K562 (cell line): ENCODE measurements around the gene GLYATL1B. TPM values are rescaled to one million over a fixed set of nuclear protein-coding genes. Genes with fewer than 3 reads are reported as not detected.

ENCODE experiments used
- ATAC-seq: fragments of 200-7000 bp; cut with Tn5 transposase; 3 replicates; pipeline ENCODE4 v1.9.1; 2020; ENCODE audit warnings: moderate library complexity
- BruUV-seq: library from RNA; stranded (reverse); fragments of 400-500 nt; replicated peaks from 2 replicates; lab custom pipeline; 2021; lab: Mats Ljungman, UMichigan
- CTCF ChIA-PET: fragments of 300-600 bp; formaldehyde crosslinking; extraction: SDS; loops from one replicate; lab custom pipeline; 2021; ENCODE audit warnings: low intra/inter-chr PET ratio; lab: Yijun Ruan, JAX
- POLR2A ChIA-PET: fragments of 300-600, 350-650 bp; sonication (Branson Sonifier 250); formaldehyde crosslinking; extraction: SDS; loops from one replicate; lab custom pipeline; 2021; ENCODE audit warnings: antibody characterized with exemption, inconsistent platforms; lab: Yijun Ruan, JAX
- DNase-seq, 4 experiments: peaks; one replicate each; pipeline versions ENCODE4 v3.0.0 to v3.0.0-alpha.2; 2011 to 2018; ENCODE audit warnings: low spot score in 3 of 4, mixed read lengths in 3 of 4; ENCODE audit errors: extremely low read depth in 1 of 4
- FAIRE-seq: peaks from 2 replicates; lab custom pipeline; 2011; peaks lifted over from hg19 to GRCh38; lab: Jason Lieb, UNC
- H2AFZ ChIP-seq: 2 replicates; pipeline ENCODE4 v1.6.0; 2011; ENCODE audit warnings: low read depth, low read length, control low read depth, inconsistent platforms
- H3K27ac ChIP-seq: fragments of 200-600 bp; 3 replicates; pipeline ENCODE4 v1.8.0; 2011; ENCODE audit warnings: low read depth, mild to moderate bottlenecking, control low read depth, inconsistent platforms, low read length, moderate library complexity, mixed read lengths; ENCODE audit errors: extremely low read depth
- H3K27me3 ChIP-seq, 2 experiments: fragments of 300-600 bp in 1 of 2; 2 replicates in 1 of 2; 3 replicates in 1 of 2; pipeline versions ENCODE4 v1.6.0 to v1.8.0; 2011; ENCODE audit warnings: inconsistent platforms in 2 of 2, low read length in 2 of 2, mild to moderate bottlenecking in 1 of 2, mixed read lengths in 1 of 2, moderate library complexity in 1 of 2; ENCODE audit not compliant: control insufficient read depth in 2 of 2, insufficient read depth in 2 of 2
- H3K36me3 ChIP-seq: fragments of 300-600 bp; 3 replicates; pipeline ENCODE4 v1.8.0; 2011; ENCODE audit warnings: mild to moderate bottlenecking, low read length, inconsistent platforms; ENCODE audit not compliant: control insufficient read depth, insufficient read depth
- H3K4me1 ChIP-seq, 2 experiments: fragments of 200-600 bp in 1 of 2; replicated peaks in 1 of 2; 2 replicates in 1 of 2; 3 replicates in 1 of 2; pipeline versions ENCODE4 v1.5.1 to v1.8.0; 2011; ENCODE audit warnings: inconsistent platforms in 2 of 2, low read length in 2 of 2, mild to moderate bottlenecking in 1 of 2, mixed read lengths in 1 of 2, moderate library complexity in 1 of 2; ENCODE audit not compliant: control insufficient read depth in 2 of 2, insufficient read depth in 2 of 2
- H3K4me2 ChIP-seq: 2 replicates; pipeline ENCODE4 v1.6.1; 2011; ENCODE audit warnings: low read length, control low read depth, inconsistent platforms, mixed read lengths; ENCODE audit not compliant: insufficient read depth
- H3K4me3 ChIP-seq: fragments of 200-600 bp; sonication (generic), shearing (Covaris generic); 2 replicates; pipeline ENCODE4 v1.5.1; 2016; ENCODE audit warnings: control low read depth, inconsistent platforms
- H3K79me2 ChIP-seq: fragments of 200-600 bp; 3 replicates; pipeline ENCODE4 v1.8.0; 2011; ENCODE audit warnings: low read length, inconsistent platforms; ENCODE audit not compliant: control insufficient read depth, insufficient read depth
- H3K9ac ChIP-seq, 2 experiments: 2 replicates each; pipeline versions ENCODE4 v1.6.0 to v1.6.1; 2011; ENCODE audit warnings: low read depth in 2 of 2, low read length in 2 of 2, control low read depth in 1 of 2, inconsistent platforms in 1 of 2, mild to moderate bottlenecking in 1 of 2, mixed read lengths in 1 of 2; ENCODE audit not compliant: insufficient read depth in 1 of 2
- H3K9me1 ChIP-seq: one replicate; pipeline ENCODE4 v1.6.0; 2011; ENCODE audit warnings: inconsistent platforms, mild to moderate bottlenecking, low read length, moderate library complexity; ENCODE audit not compliant: control insufficient read depth, insufficient read depth
- H3K9me3 ChIP-seq: replicated peaks from 2 replicates; pipeline ENCODE4 v1.5.1; 2011; ENCODE audit warnings: low read depth, low read length, inconsistent platforms; ENCODE audit not compliant: control insufficient read depth, insufficient read depth
- H4K20me1 ChIP-seq: replicated peaks from 2 replicates; pipeline ENCODE4 v1.6.1; 2011; ENCODE audit warnings: low read length, inconsistent platforms, mixed read lengths; ENCODE audit not compliant: control insufficient read depth, insufficient read depth
- CHD2 ChIP-seq: IDR thresholded peaks from 2 replicates; pipeline ENCODE4 v1.6.1; 2011; ENCODE audit warnings: low read depth, low read length
- KAT2B ChIP-seq: IDR thresholded peaks from one replicate; pipeline ENCODE4 v1.6.1; 2012; ENCODE audit warnings: low read depth, mild to moderate bottlenecking, control low read depth, inconsistent platforms, low read length, moderate library complexity
- KDM5B ChIP-seq: fragments of 200-600 bp; sonication (generic); IDR thresholded peaks from 2 replicates; pipeline ENCODE4 v1.6.1; 2012; ENCODE audit warnings: low read depth, mild to moderate bottlenecking, moderate library complexity, low read length, control low read depth, inconsistent platforms; ENCODE audit not compliant: insufficient replicate concordance
- KLF10 ChIP-seq: fragments of 250-450 bp; sonication (Bioruptor Pico); IDR thresholded peaks from 2 replicates; pipeline ENCODE4 v1.6.1; 2021; ENCODE audit warnings: matching md5 sums
- PURB ChIP-seq: sonication (generic); formaldehyde crosslinking; IDR thresholded peaks from 2 replicates; pipeline ENCODE4 v1.9.0; 2021; ENCODE audit warnings: low read depth, mild to moderate bottlenecking, missing genetic modification reagents
- REST ChIP-seq, 2 experiments: fragments of 450-650 bp; formaldehyde crosslinking in 1 of 2; IDR thresholded peaks; 2 replicates each; pipeline versions ENCODE4 v1.4.0 to v1.6.1; 2014 to 2020; ENCODE audit warnings: mild to moderate bottlenecking in 2 of 2, borderline replicate concordance in 1 of 2, low read depth in 1 of 2
- TGIF2 ChIP-seq: sonication (generic); formaldehyde crosslinking; IDR thresholded peaks from 2 replicates; pipeline ENCODE4 v1.8.1; 2022; ENCODE audit warnings: mild to moderate bottlenecking, missing genetic modification reagents, moderate library complexity
- ZNF280B ChIP-seq: fragments of 250-450 bp; sonication (Bioruptor Pico); IDR thresholded peaks from 2 replicates; pipeline ENCODE4 v1.5.1; 2021; ENCODE audit warnings: mild to moderate bottlenecking
- ZNF592 ChIP-seq: fragments of 450-650 bp; IDR thresholded peaks from 2 replicates; pipeline ENCODE4 v1.6.1; 2017; ENCODE audit warnings: antibody characterized with exemption, mild to moderate bottlenecking
- WGBS: fragments of 100-300 bp; shearing (Covaris generic); methylation state at CpG from one replicate; pipeline ENCODE4 v1.1.6; 2016; ENCODE audit warnings: low coverage, mixed read lengths; ENCODE audit not compliant: insufficient coverage; ENCODE audit errors: missing lambda C conversion rate; 5-methylcytosine and 5-hydroxymethylcytosine counted together
- in situ Hi-C: fragments of 300-500 bp; cut with MboI; formaldehyde crosslinking; loops from 4 replicates; pipeline ENCODE4 v1.15.0; 2018; ENCODE audit warnings: inconsistent platforms, mixed read lengths
- intact Hi-C: fragments of 100-400 bp; cut with micrococcal nuclease; formaldehyde crosslinking; loops from 2 replicates; pipeline ENCODE4 v1.14.2; 2022
- polyA plus RNA-seq, 8 experiments: library from polyadenylated mRNA; depleted of rRNA in 4 of 8; stranded (reverse) in 5 of 8; unstranded in 3 of 8; fragments of >200 nt; fragmentation: Nextera tagmentation in 2 of 8; fragmentation: Illumina TruSeq in 1 of 8; extraction: Ambion mirVana in 2 of 8; extraction: Trizol in 1 of 8; gene quantifications; 2 replicates each; pipeline versions ENCODE4 v1.2.1 to v1.2.3, GENCODE V29; 2011 to 2014; ENCODE audit warnings: inconsistent platforms in 1 of 8, missing spikeins in 1 of 8
- total RNA-seq, 7 experiments: library from RNA; depleted of rRNA in 6 of 7; stranded (reverse); fragments of >200 nt in 6 of 7; fragmentation: Illumina TruSeq in 2 of 7; extraction: Trizol in 2 of 7; gene quantifications; 2 replicates each; pipeline versions ENCODE4 v1.2.1 to v1.2.3, GENCODE V29; 2011 to 2021; ENCODE audit warnings: low replicate concordance in 1 of 7

GLYATL1B gene
- total and polyA plus RNA-seq, 9 of the 15 experiments (the other 6 are each of a cell fraction or from before 2014, with no cell fraction given) = not detected

GRCh38 chr11:59117774-59118173 is 31.7 kb downstream of the GLYATL1B start:
- H3K79me2 ChIP-seq = no peaks in the 10 kb centered on the region
- no peak for ATAC-seq
- TF ChIP-seq ZNF280B (no peak), PURB (no peak), ZNF592 (no peak), KLF10 (CRISPR knock-in tag) (no peak), CHD2 (no peak), KDM5B (no peak), KAT2B (no peak), TGIF2 (no peak), REST (IDR thresholded peaks at IDR 0.05; ENCODE audit: borderline replicate concordance) (no peak), REST (CRISPR knock-in tag; IDR thresholded peaks at IDR 0.05; ENCODE audit: low read depth) (no peak)

More at GRCh38 chr11:59117774-59118173, 31.7 kb downstream of the GLYATL1B start:
- Histone ChIP-seq H3K9me3 (no peaks in the 10 kb centered on the region), H3K4me3 (no peak overlapping the region), H3K4me1 (no peaks in the 10 kb centered on the region), H3K4me2 (no peak overlapping the region), H3K36me3 (no peaks in the 10 kb centered on the region), H3K9ac (no peak overlapping the region), H3K9me1 (no peaks in the 10 kb centered on the region), H2AFZ (no peak overlapping the region), H4K20me1 (no peaks in the 10 kb centered on the region), H3K27me3 (no peaks in the 10 kb centered on the region), H3K27ac (no peak overlapping the region)
- POLR2A ChIA-PET = no interaction called here
- FAIRE-seq (no peak), DNase-seq (no peak)
- CTCF ChIA-PET = no interaction called here
- in situ Hi-C loops (no loop called here), intact Hi-C loops (no loop called here)
- no TSS peak for BruUV-seq
- 0% methylated on average over 1 of the region's 2 CpGs for WGBS
